ENCODE results near the gene GSTT4.
"Not testable (repeated sequence)": the region's sequence is repeated elsewhere in the genome, so short reads cannot be mapped to it uniquely, and the experiment has no call there.

The GSTT4 gene

GRCh38 chr22:23993080-23993479, 12.2 kb downstream of the GSTT4 start:
- H3K36me3 Mint-ChIP-seq (ENCODE audit: low read depth); H3K4me3 Mint-ChIP-seq; H3K27ac Mint-ChIP-seq; H3K4me1 Mint-ChIP-seq (ENCODE audit: low read depth); H3K9me3 Mint-ChIP-seq; DNase-seq (ENCODE audit: low spot score): not testable (repeated sequence)
- peaks cover 13% of the 10 kb centered on the region for H3K27me3 Mint-ChIP-seq (ENCODE audit: low read depth)

- not testable (repeated sequence) for H3K9me3 Mint-ChIP-seq; DNase-seq (ENCODE audit: low spot score); H3K4me1 Mint-ChIP-seq (ENCODE audit: low read depth); H3K36me3 Mint-ChIP-seq (ENCODE audit: low read depth); H3K27me3 Mint-ChIP-seq (ENCODE audit: low read depth); H3K27ac Mint-ChIP-seq; H3K4me3 Mint-ChIP-seq
Observed at GRCh38 chr22:23989583-23990244, 15.5 kb downstream of the GSTT4 start.

- H3K4me1 Mint-ChIP-seq (ENCODE audit: low read depth); H3K27me3 Mint-ChIP-seq (ENCODE audit: low read depth); H3K9me3 Mint-ChIP-seq; DNase-seq (ENCODE audit: low spot score); H3K4me3 Mint-ChIP-seq; H3K36me3 Mint-ChIP-seq (ENCODE audit: low read depth); H3K27ac Mint-ChIP-seq: not testable (repeated sequence)
Observed at GRCh38 chr22:23986538-23987178, 18.6 kb downstream of the GSTT4 start.

- not testable (repeated sequence) for H3K27me3 Mint-ChIP-seq (ENCODE audit: low read depth); H3K27ac Mint-ChIP-seq; H3K9me3 Mint-ChIP-seq
Observed at GRCh38 chr22:23986089-23986488, 19.2 kb downstream of the GSTT4 start.

GRCh38 chr22:23984430-23984829, 20.8 kb downstream of the GSTT4 start:
- H3K27ac Mint-ChIP-seq = no peak overlapping the region
- DNase-seq (ENCODE audit: low spot score) = peak; percentile 42
- peaks cover 2% of the 10 kb centered on the region for H3K27me3 Mint-ChIP-seq (ENCODE audit: low read depth)
- peaks cover 3% of the 10 kb centered on the region for H3K4me1 Mint-ChIP-seq (ENCODE audit: low read depth)
- no peaks in the 10 kb centered on the region for H3K9me3 Mint-ChIP-seq
- no peaks in the 10 kb centered on the region for H3K36me3 Mint-ChIP-seq (ENCODE audit: low read depth)
- no peak overlapping the region for H3K4me3 Mint-ChIP-seq

More at GRCh38 chr22:23986089-23986488, 19.2 kb downstream of the GSTT4 start:
- not testable (repeated sequence) for H3K36me3 Mint-ChIP-seq (ENCODE audit: low read depth); H3K4me3 Mint-ChIP-seq; H3K4me1 Mint-ChIP-seq (ENCODE audit: low read depth); DNase-seq (ENCODE audit: low spot score)

- H3K27me3 Mint-ChIP-seq (ENCODE audit: low read depth); DNase-seq (ENCODE audit: low spot score); H3K36me3 Mint-ChIP-seq (ENCODE audit: low read depth); H3K4me1 Mint-ChIP-seq (ENCODE audit: low read depth); H3K4me3 Mint-ChIP-seq; H3K9me3 Mint-ChIP-seq; H3K27ac Mint-ChIP-seq: not testable (repeated sequence)
Observed at GRCh38 chr22:23980567-23980966, 24.7 kb downstream of the GSTT4 start.

GRCh38 chr22:23979557-23980240, 25.6 kb downstream of the GSTT4 start, which contains the start of gene GSTT2:
Gene GSTT2, plus strand, starts transcription at chr22:23980134.
- not testable (repeated sequence) for H3K27me3 Mint-ChIP-seq (ENCODE audit: low read depth); H3K9me3 Mint-ChIP-seq; H3K4me1 Mint-ChIP-seq (ENCODE audit: low read depth); H3K4me3 Mint-ChIP-seq; H3K36me3 Mint-ChIP-seq (ENCODE audit: low read depth); DNase-seq (ENCODE audit: low spot score); H3K27ac Mint-ChIP-seq

GRCh38 chr22:23977304-23977703, 27.9 kb downstream of the GSTT4 start:
- not testable (repeated sequence) for H3K27ac Mint-ChIP-seq; H3K9me3 Mint-ChIP-seq; H3K27me3 Mint-ChIP-seq (ENCODE audit: low read depth); H3K4me1 Mint-ChIP-seq (ENCODE audit: low read depth); H3K36me3 Mint-ChIP-seq (ENCODE audit: low read depth); H3K4me3 Mint-ChIP-seq; DNase-seq (ENCODE audit: low spot score)

GRCh38 chr22:23974836-23975352, 30.4 kb downstream of the GSTT4 start:
- not testable (repeated sequence) for H3K4me3 Mint-ChIP-seq; DNase-seq (ENCODE audit: low spot score); H3K27ac Mint-ChIP-seq; H3K27me3 Mint-ChIP-seq (ENCODE audit: low read depth); H3K9me3 Mint-ChIP-seq
- H3K36me3 Mint-ChIP-seq (ENCODE audit: low read depth) = peaks cover 19% of the 10 kb centered on the region
- H3K4me1 Mint-ChIP-seq (ENCODE audit: low read depth) = peaks cover 15% of the 10 kb centered on the region

GRCh38 chr22:23974345-23974744, 30.9 kb downstream of the GSTT4 start, which contains the start of gene DDT:
Gene DDT, minus strand, starts transcription at chr22:23974441. Its CDS starts 27 bp downstream, at chr22:23974414.
- H3K4me3 Mint-ChIP-seq; H3K9me3 Mint-ChIP-seq; DNase-seq (ENCODE audit: low spot score): not testable (repeated sequence)

GRCh38 chr22:23971927-23972326, 33.3 kb downstream of the GSTT4 start:
- DNase-seq (ENCODE audit: low spot score); H3K9me3 Mint-ChIP-seq; H3K27me3 Mint-ChIP-seq (ENCODE audit: low read depth): not testable (repeated sequence)
- peaks cover 23% of the 10 kb centered on the region for H3K36me3 Mint-ChIP-seq (ENCODE audit: low read depth)
- H3K4me1 Mint-ChIP-seq (ENCODE audit: low read depth) = peaks cover 21% of the 10 kb centered on the region
- H3K4me3 Mint-ChIP-seq = peak overlapping the region; percentile 61
- peak overlapping the region; percentile 47 for H3K27ac Mint-ChIP-seq

More at GRCh38 chr22:23974345-23974744, 30.9 kb downstream of the GSTT4 start, which contains the start of gene DDT:
- peaks cover 17% of the 10 kb centered on the region for H3K4me1 Mint-ChIP-seq (ENCODE audit: low read depth)
- not testable (repeated sequence) for H3K27ac Mint-ChIP-seq; H3K27me3 Mint-ChIP-seq (ENCODE audit: low read depth)
- H3K36me3 Mint-ChIP-seq (ENCODE audit: low read depth) = peaks cover 21% of the 10 kb centered on the region

- Mint-ChIP-seq H3K36me3 (ENCODE audit: low read depth) (peaks cover 23% of the 10 kb centered on the region), H3K4me3 (peak overlapping the region; percentile 7), H3K27ac (peak overlapping the region; percentile 19), H3K9me3 (no peaks in the 10 kb centered on the region), H3K27me3 (ENCODE audit: low read depth) (no peaks in the 10 kb centered on the region), H3K4me1 (ENCODE audit: low read depth) (peaks cover 21% of the 10 kb centered on the region)
- DNase-seq (ENCODE audit: low spot score) = no peak
Observed at GRCh38 chr22:23970816-23971486, 34.3 kb downstream of the GSTT4 start.

- Mint-ChIP-seq H3K9me3 (no peaks in the 10 kb centered on the region), H3K27me3 (ENCODE audit: low read depth) (no peaks in the 10 kb centered on the region), H3K36me3 (ENCODE audit: low read depth) (peaks cover 23% of the 10 kb centered on the region), H3K4me1 (ENCODE audit: low read depth) (peaks cover 21% of the 10 kb centered on the region), H3K27ac (no peak overlapping the region), H3K4me3 (peak overlapping the region; percentile 1)
- no peak for DNase-seq (ENCODE audit: low spot score)
Observed at GRCh38 chr22:23970201-23970641, 35.0 kb downstream of the GSTT4 start.

Data from T-helper 2 cell treated with Interferon-gamma antibody and Interleukin-4, amounts not matched to agents 5 μg/mL and 100 μg/mL, for 36 hours (primary cell).